ENCODE measurements around the gene MYO1D.

DNA sequence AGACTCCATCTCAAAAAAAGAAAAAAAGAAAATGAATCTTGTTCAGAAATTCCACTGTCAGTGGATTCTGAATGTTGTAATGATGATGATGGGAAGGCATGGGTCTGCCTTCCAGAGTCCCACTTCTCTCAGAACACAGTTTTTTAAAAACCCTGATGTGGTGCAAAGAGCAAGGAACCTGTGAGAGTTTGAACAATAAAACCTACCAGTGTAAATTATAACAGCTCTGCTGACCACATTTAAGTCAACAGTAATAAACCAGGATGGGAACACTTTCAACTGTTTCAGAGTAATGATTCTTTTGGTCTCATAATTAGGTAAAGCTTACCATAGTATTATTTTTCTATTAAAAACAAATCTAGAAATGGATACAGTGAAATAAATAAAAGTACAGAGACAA is 99.0 kb downstream of the MYO1D start:
- TF ChIP-seq CTCF (conservative IDR thresholded peaks at IDR 0.05) = no peak
- TF ChIP-seq EZH2 (IDR thresholded peaks at IDR 0.05; ENCODE audit: low read depth) = no peak
